BLaER1 (cell line): ENCODE results near the gene RBM4.
A peak's percentile ranks its signal among the peaks of the same experiment; 100 is the strongest.
"Not testable (repeated sequence)": the region's sequence is repeated elsewhere in the genome, so short reads cannot be mapped to it uniquely, and the experiment has no call there.

Experiments
- H3K27ac ChIP-seq: shearing (Covaris generic); formaldehyde crosslinking; 2 replicates; pipeline ENCODE4 v1.8.1; 2022
- H3K27me3 ChIP-seq: shearing (Covaris generic); formaldehyde crosslinking; 2 replicates; pipeline ENCODE4 v1.8.1; 2022
- H3K36me3 ChIP-seq: shearing (Covaris generic); formaldehyde crosslinking; 2 replicates; pipeline ENCODE4 v1.8.1; 2022
- H3K4me1 ChIP-seq: shearing (Covaris generic); formaldehyde crosslinking; 2 replicates; pipeline ENCODE4 v1.8.1; 2022
- H3K4me2 ChIP-seq: shearing (Covaris generic); formaldehyde crosslinking; 2 replicates; pipeline ENCODE4 v1.8.1; 2022
- H3K4me3 ChIP-seq: shearing (Covaris generic); formaldehyde crosslinking; 2 replicates; pipeline ENCODE4 v1.8.1; 2022
- H3K9ac ChIP-seq: shearing (Covaris generic); formaldehyde crosslinking; 2 replicates; pipeline ENCODE4 v1.8.1; 2022
- H3K9me3 ChIP-seq: shearing (Covaris generic); formaldehyde crosslinking; 2 replicates; pipeline ENCODE4 v1.8.1; 2022
- H4K20me1 ChIP-seq: shearing (Covaris generic); formaldehyde crosslinking; 2 replicates; pipeline ENCODE4 v1.8.1; 2022
- Cebpa-rat ChIP-seq: shearing (Covaris generic); IDR thresholded peaks from 2 replicates; pipeline ENCODE4 v1.8.1; 2022

Gene RBM4

GRCh38 chr11:66638177-66639065, at the start of gene RBM4:
TSS of gene RBM4 (plus strand) at chr11:66638703. CDS start at chr11:66639712, 1,009 bp downstream.
- Histone ChIP-seq H3K4me3 (peak within 1 kb of the TSS; percentile 83), H3K36me3 (peaks cover 71% of the 10 kb centered on the region), H4K20me1 (peaks cover 93% of the 10 kb centered on the region), H3K4me1 (peaks cover 49% of the 10 kb centered on the region), H3K9me3 (no peaks in the 10 kb centered on the region), H3K4me2 (peak within 1 kb of the TSS; percentile 91), H3K27ac (peak within 1 kb of the TSS; percentile 95), H3K27me3 (no peaks in the 10 kb centered on the region), H3K9ac (peak within 1 kb of the TSS; percentile 95)
- TF ChIP-seq Cebpa-rat = 0 out of 2 replicates have a peak, but pooled peaks have one; percentile 47

- H3K27me3 ChIP-seq, H3K4me2 ChIP-seq, H3K27ac ChIP-seq, H3K4me3 ChIP-seq, H4K20me1 ChIP-seq, H3K36me3 ChIP-seq, H3K9ac ChIP-seq: not testable (repeated sequence)
- Histone ChIP-seq H3K4me1 (peaks cover 34% of the 10 kb centered on the region), H3K9me3 (peaks cover 17% of the 10 kb centered on the region)
Observed at GRCh38 chr11:66589315-66589714, 49.2 kb upstream of the RBM4 start.

GRCh38 chr11:66589996-66590675, 48.4 kb upstream of the RBM4 start:
- no peak for TF ChIP-seq Cebpa-rat
- no peak overlapping the region for H3K27ac ChIP-seq
- H4K20me1 ChIP-seq = peaks cover 9% of the 10 kb centered on the region; the same call in 1 of the 2 replicates
- peaks cover 42% of the 10 kb centered on the region for H3K4me1 ChIP-seq
- H3K27me3 ChIP-seq = no peaks in the 10 kb centered on the region
- no peak overlapping the region for H3K9ac ChIP-seq
- peak overlapping the region; percentile 99; the same call in 1 of the 2 replicates for H3K4me2 ChIP-seq
- no peaks in the 10 kb centered on the region for H3K36me3 ChIP-seq
- no peak overlapping the region for H3K4me3 ChIP-seq
- H3K9me3 ChIP-seq = peaks cover 17% of the 10 kb centered on the region

- Histone ChIP-seq H3K9me3 (peaks cover 17% of the 10 kb centered on the region), H3K4me1 (peaks cover 53% of the 10 kb centered on the region), H3K4me3 (no peak overlapping the region), H3K9ac (no peak overlapping the region), H3K4me2 (peak overlapping the region; percentile 99), H4K20me1 (peaks cover 20% of the 10 kb centered on the region), H3K27ac (0 out of 2 replicates have a peak overlapping the region, but pooled peaks have one; percentile 84), H3K27me3 (no peaks in the 10 kb centered on the region), H3K36me3 (no peaks in the 10 kb centered on the region)
- no peak for TF ChIP-seq Cebpa-rat
Observed at GRCh38 chr11:66591175-66591574, 47.3 kb upstream of the RBM4 start.

- peak within 1 kb of the TSS; percentile 84 for H3K27ac ChIP-seq
- H3K4me3 ChIP-seq = peak within 1 kb of the TSS; percentile 74
- no peak for TF ChIP-seq Cebpa-rat
- H3K4me1 ChIP-seq = peaks cover 63% of the 10 kb centered on the region
- no peaks in the 10 kb centered on the region; the same call in 1 of the 2 replicates for H3K36me3 ChIP-seq
- peak within 1 kb of the TSS; percentile 89 for H3K9ac ChIP-seq
- peak within 1 kb of the TSS; percentile 99 for H3K4me2 ChIP-seq
- H4K20me1 ChIP-seq = peaks cover 20% of the 10 kb centered on the region
- H3K9me3 ChIP-seq = peaks cover 17% of the 10 kb centered on the region
- no peaks in the 10 kb centered on the region for H3K27me3 ChIP-seq
Observed at GRCh38 chr11:66592457-66593302, 45.8 kb upstream of the RBM4 start, which contains the start of the genes CCDC87 and CCS. TSS of gene CCDC87 (minus strand) at chr11:66593063. CDS start at chr11:66593015, 48 bp downstream. TSS of gene CCS (plus strand) at chr11:66593185. CDS start at chr11:66593262, 77 bp downstream.

- peaks cover 17% of the 10 kb centered on the region for H3K9me3 ChIP-seq
- peak overlapping the region; percentile 99 for H3K4me2 ChIP-seq
- no peak for TF ChIP-seq Cebpa-rat
- peaks cover 20% of the 10 kb centered on the region for H4K20me1 ChIP-seq
- H3K27ac ChIP-seq = peak overlapping the region; percentile 84
- H3K9ac ChIP-seq = peak overlapping the region; percentile 89
- no peaks in the 10 kb centered on the region; the same call in 1 of the 2 replicates for H3K36me3 ChIP-seq
- no peaks in the 10 kb centered on the region for H3K27me3 ChIP-seq
- H3K4me1 ChIP-seq = peaks cover 63% of the 10 kb centered on the region
- peak overlapping the region; percentile 74 for H3K4me3 ChIP-seq
Observed at GRCh38 chr11:66593303-66593635, 45.2 kb upstream of the RBM4 start.

- Histone ChIP-seq H3K27me3 (no peaks in the 10 kb centered on the region), H3K9me3 (peaks cover 17% of the 10 kb centered on the region), H4K20me1 (peaks cover 20% of the 10 kb centered on the region), H3K4me1 (peaks cover 63% of the 10 kb centered on the region), H3K4me3 (peak overlapping the region; percentile 74), H3K27ac (peak overlapping the region; percentile 84), H3K36me3 (no peaks in the 10 kb centered on the region; the same call in 1 of the 2 replicates), H3K9ac (peak overlapping the region; percentile 89), H3K4me2 (peak overlapping the region; percentile 99)
- no peak for TF ChIP-seq Cebpa-rat
Observed at GRCh38 chr11:66593650-66594049, 44.9 kb upstream of the RBM4 start.

- Histone ChIP-seq H4K20me1 (peaks cover 20% of the 10 kb centered on the region), H3K4me2 (peak overlapping the region; percentile 99), H3K27me3 (no peaks in the 10 kb centered on the region), H3K9me3 (peaks cover 6% of the 10 kb centered on the region; the same call in 1 of the 2 replicates), H3K4me1 (peaks cover 73% of the 10 kb centered on the region), H3K9ac (peak overlapping the region; percentile 52), H3K27ac (peak overlapping the region; percentile 73), H3K36me3 (peaks cover 17% of the 10 kb centered on the region), H3K4me3 (peak overlapping the region; percentile 50)
- TF ChIP-seq Cebpa-rat = no peak
Observed at GRCh38 chr11:66595245-66595904, 43.1 kb upstream of the RBM4 start.

GRCh38 chr11:66598993-66599392, 39.5 kb upstream of the RBM4 start:
- Histone ChIP-seq H3K36me3 (peaks cover 50% of the 10 kb centered on the region), H3K4me2 (no peak overlapping the region), H3K9ac (no peak overlapping the region), H3K27ac (no peak overlapping the region), H3K4me1 (peaks cover 71% of the 10 kb centered on the region), H3K27me3 (no peaks in the 10 kb centered on the region), H4K20me1 (peaks cover 20% of the 10 kb centered on the region), H3K4me3 (no peak overlapping the region), H3K9me3 (no peaks in the 10 kb centered on the region)
- TF ChIP-seq Cebpa-rat = no peak
